Stimulated activated CD4-positive, alpha-beta T cell treated with anti-CD3 and anti-CD28 coated beads, TNF-alpha, amount 100 ng/mL, for 48 hours (primary cell): ENCODE results near the gene RAPGEF1.
"Not testable (repeated sequence)": the region's sequence is repeated elsewhere in the genome, so short reads cannot be mapped to it uniquely, and the experiment has no call there.

Experiments used
- DNase-seq, 3 donors: peaks; one replicate each; pipeline ENCODE4 v3.0.0-alpha.2; 2020; ENCODE audit warnings: low read depth in 3 of 3

Gene RAPGEF1

DNA sequence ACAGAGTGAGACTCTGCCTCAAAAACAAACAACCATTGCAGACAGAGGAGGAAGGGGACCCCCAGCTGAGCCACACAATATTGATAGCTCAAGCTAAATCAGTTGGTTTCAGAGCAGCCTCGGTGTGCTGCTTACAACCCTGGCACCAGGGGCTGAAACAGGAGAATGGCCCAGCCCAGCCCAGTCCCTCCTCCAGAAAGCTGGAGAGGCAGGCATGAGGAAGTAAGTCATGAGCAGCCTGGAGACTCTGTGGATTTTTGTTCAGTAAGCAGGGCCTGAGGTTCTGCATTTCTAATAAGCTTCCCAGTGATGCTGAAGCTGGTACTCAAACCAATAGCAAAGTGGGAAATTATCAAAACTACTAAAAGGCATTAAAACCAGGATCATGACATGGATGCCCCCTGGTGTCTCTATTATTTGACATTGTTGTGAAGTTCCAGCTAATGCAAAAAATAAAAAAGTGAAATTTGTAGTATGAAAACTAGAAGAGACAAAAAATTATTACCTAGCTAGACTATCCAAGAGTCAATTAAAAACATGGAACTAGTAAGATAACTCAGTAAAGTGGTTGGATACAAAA lies 180.4 kb downstream of the RAPGEF1 start:
- no peak for DNase-seq

DNA sequence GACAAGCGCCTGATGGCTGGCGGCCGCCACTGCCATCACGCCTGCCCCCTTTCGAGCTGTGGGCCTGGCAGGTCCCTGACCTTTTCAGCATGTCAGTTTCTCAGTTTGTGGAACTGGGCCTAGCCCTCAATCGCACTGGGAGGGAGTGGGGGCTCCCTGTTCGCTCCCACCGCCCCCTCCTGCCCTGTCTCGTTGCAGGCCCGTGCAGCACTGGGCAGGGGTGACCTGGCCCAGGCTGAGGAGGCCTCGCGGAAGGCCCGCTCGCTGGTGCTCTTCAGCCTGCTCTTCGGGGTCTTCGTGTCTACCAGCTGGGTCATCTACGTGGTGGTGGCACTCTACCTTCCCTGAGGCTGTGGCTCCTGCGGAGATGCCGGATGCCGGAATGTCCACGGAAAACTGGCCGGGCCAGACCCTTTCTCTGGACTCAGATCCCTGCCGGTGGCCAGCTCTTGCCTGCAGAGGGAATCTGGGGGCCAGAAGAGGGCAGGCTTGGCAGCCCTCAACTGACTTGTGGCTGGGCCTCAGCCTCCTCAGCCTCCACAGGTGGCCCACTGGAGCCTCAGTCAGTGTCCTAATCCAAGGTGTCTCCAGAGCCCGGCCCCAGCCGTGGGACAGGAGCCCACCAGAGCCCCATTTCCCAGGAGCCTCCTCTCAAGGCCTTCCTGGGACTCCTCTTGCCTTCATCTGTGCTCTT lies 181.9 kb downstream of the RAPGEF1 start:
- no peak for DNase-seq

DNA sequence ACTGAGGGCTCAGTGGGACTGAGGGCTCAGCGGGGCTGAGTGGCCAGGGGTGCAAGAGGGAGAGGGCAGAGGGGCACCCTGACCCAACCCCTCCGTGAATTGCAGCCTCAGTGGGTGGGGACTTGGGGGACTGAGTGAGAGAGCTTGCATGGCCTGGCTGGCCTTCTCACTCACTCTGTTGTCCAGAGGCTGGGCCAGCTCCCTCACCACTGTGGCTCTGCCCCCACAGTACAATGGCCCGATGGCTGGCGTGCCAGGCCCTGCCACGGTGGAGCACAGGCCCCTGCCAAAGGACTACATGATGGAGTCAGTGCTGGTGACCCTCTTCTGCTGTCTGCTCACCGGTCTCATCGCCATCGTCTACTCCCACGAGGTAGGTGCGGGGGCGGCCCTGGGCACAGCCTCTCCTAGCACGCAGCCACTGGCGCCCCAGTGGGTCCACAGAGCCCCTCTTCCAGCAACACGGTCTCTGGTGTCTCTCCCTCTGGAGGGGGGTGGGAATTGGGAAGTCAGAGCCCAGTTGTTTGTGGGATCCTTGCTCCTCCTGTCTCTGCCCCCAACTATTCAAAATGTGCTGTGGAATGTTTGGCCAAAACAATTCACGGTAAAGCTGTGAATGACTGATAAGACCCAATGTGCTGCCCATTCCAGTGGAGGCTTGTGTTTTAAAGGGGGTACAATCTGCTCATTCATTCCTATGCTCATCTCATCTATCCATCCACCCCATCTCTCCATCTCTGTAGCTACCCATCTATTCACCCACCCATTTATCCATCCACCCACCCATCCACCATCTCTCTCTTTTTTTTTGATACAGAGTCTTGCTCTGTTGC lies 183.8 kb downstream of the RAPGEF1 start:
- no peak for DNase-seq

DNA sequence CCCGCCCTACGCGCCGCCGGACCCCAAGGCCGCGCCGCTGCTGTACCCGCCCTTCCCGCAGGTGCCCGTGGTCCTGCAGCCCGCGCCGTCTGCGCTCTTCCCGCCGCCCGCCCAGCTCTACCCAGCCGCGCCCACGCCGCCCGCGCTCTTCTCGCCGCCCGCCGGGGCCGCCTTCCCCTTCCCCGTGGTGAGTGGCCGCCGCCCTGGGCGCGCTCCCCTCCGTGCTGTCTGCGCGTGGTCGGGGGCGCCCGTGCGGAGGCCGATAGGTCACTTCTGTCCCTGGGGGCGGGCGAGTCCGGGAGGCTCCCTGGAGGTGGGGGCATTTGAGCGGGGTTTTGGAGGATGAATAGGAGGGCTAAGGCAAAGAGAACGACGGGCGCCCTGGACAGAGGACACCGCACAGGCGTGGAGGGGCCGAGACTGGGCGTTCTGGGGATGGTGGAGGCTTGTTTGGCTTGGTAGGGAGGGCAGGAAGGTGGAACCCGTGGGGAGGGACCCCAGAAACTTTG lies 185.0 kb downstream of the RAPGEF1 start:
- DNase-seq, result no peak

DNA sequence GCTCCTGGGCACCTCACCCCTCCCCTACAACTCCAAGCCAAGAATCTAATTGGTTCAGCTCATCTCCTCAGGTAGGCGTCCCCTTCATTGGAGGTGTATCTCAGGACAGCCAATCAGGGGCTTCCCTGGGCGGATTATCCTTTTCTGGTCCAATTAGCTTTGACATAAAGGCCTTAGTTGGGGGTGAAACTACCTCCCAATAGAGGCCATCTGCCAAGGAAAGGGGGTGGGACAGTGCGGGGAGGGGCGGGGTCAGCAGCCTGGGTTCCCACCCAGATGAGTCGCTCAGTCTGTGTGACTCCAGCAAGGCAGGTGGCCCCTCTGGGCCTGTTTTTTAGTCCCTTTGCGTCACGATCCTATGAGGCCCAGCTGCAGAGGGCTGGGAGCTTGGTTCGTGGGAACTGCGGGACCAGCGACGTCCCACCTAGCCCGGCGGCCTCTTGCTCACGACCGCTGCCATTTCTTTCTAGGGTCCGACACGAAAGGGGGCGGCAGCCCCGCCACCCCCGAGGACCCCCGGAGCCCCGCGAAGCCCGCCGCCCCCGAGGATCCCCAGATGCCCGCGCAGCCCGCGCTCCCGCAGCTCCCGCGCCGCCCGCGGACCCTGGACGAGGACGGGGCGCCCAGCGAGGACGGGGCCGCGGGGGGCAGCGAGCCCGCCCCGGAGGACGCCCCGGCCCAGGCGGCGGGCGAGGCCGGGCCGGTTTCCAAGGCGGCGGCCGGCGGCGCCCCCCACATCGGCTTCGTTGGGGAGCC lies 185.6 kb downstream of the RAPGEF1 start:
- no peak for DNase-seq

DNA sequence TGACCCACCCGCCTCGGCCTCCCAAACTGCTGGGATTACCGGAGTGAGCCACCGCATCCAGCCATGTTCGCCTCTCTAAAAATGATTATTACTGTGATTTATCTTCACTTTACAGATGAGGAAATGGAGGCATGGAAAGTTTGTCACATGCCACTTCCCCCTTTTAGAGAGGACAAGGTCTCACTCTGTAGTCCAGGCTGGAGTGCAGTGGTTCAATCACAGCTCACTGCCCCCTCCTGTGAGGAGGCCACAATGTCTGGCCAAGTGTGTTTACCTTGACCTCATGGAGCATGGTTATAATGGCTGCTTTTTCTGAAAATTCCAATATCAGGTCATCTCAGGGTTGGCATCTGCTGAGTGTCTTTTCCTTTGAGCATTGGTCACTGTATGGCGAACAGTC lies 187.8 kb downstream of the RAPGEF1 start:
- no peak for DNase-seq

DNA sequence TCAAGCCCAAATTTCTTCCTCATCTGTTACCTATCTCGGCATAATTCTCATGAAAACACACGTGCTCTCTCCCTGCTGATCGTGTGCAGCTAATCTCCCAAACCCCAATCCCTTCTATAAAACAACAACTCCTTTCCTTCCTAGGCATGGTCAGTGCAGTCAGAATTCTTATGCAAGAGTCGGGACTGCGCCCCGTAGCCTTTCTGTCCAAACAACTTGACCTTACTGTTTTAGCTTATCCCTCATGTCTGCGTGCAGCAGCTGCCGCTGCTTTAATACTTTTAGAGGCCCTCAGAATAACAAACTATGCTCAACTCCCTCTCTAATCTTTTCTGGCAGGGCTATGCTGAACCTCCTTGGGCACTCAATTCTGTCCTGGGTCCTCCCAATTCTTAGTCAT lies 189.4 kb downstream of the RAPGEF1 start:
- not testable (repeated sequence) for DNase-seq

DNA sequence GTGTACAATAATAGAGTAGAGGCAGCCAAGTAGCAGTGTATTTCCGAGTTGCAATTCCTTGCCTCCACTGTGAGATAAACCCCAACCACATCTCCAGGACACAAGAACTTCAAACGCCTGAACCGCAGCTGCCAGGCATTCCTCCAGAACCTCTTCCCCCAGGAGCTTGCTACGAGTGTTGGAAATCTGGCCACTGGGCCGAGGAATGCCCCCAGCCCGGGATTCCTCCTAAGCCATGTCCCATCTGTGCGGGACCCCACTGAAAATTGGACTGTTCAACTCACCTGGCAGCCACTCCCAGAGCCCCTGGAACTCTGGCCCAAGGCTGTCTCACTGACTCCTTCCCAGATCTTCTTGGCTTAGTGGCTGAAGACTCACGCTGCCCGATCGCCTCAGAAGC lies 190.7 kb downstream of the RAPGEF1 start:
- DNase-seq, result not testable (repeated sequence)

DNA sequence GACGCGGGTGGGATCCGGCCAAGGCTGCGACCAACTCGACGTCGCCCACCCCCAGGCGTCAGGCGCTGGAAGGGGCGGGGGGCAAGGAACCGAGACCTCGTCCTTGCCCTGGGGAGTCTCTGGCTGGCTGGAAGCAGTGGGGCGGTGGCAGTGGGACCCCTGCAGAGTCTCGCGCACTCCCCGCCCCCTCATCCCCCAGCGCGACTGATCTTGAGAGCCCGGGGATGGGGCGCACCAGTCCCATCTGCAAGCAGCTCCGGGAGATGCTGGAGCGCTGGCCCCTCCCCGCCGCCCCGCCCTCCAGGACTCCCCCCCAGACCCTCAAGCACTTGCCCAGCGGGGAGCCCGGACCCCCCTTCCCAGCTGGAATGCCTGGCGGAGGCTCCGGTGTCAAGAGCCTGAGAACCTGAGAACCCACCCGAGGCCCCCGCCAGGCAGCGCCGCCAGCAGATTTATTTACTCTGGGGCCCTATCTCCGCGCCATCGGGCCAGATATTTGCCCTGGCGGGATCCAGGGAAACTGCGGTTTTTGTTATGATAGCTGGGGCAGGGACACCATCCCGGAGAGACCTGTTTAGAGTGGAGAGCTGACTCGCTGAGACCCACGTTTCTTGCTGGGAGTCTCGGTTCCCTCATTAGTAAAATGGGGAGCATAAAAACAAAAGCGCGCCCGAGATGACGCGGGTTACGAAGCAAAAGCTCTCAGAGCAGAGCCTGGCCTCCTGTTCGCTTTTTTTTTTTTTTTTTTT lies 193.4 kb downstream of the RAPGEF1 start:
- no peak for DNase-seq

DNA sequence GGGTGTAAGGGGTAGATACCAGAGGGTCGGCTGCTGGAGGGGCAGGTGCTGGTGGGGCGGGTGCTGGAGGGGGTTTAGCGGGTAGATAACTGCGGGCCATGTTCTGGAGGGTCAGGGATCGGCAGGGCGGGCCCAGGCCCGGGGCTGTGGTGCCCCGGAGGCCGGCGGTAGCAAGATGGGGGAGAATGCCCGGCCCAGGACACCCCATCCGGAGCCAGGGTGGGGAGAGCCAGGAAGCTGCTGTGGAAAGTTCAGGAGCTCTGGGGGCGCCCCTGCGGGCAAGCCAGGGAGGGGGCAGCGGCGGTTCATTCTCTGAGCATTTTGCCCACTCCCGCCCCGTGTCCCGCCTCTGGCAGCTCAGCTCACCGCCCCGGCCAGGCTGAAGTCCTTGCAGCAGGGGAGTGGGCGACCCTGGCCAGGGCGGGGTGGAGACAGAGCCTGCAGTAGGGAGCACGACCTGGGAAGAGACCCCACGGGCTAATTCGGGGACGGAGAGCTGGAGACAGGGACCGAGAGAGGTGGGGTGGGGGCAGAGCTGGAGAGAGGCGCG lies 194.0 kb downstream of the RAPGEF1 start:
- DNase-seq, result no peak

DNA sequence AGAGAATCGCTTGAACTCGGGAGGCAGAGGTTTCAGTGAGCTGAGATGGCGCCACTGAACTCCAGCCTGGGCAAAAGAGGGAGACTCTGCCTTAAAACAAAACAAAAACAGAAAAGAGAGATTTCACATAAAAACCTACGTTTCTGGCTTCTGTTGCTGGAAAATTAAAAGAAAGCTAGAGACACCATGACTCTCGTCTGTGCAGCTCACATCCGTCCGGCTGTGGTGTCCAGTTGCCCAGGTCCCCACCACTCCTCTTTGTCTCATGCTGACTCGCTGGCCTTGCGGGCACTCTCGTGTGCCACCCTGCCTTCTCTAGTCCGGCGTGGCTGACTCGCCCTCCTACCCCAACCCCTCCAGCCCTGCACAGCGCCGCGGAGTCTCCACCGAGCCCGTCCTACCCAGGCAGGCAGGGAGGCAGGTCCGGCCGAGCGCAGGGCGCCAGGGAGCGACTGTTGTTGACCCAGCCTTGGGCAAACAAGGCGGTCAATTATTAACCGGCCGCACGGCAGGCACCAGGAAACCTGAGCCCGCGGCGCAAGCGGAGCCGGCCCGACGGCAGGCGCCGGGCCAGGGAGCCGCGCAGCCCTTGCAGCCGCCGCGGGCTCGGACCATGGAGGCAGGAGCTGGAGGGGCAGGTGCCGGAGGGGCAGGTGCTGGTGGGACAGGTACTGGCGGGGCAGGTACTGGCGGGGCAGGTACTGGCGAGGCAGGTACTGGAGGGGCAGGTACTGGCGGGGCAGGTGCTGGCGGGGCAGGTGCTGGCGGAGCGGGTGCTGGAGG lies 194.7 kb downstream of the RAPGEF1 start, which contains the start of gene PRRT1B:
Gene PRRT1B (plus strand): TSS at position 521 of the 783 bp plus-strand sequence. CDS start 93 bp downstream, at position 614.
- no peak for DNase-seq

DNA sequence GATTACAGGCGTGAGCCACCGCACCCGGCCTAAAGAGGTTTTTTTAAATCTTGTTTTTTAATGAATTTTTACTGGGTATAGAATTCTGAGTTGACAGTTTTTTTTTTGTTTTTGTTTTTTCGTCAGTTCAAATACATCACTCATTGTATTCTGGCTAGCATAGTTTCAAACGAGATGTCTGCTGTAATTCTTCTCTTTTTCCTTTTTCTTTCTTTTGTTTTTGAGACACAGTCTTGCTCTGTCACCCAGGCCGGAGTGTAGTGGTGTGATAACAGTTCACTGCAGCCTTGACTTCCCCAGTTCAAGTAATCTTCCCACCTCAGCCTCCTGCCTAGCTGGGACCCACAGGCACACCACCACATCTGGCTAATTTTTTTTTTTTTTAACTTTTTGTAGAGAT lies 196.7 kb downstream of the RAPGEF1 start:
- no peak for DNase-seq

DNA sequence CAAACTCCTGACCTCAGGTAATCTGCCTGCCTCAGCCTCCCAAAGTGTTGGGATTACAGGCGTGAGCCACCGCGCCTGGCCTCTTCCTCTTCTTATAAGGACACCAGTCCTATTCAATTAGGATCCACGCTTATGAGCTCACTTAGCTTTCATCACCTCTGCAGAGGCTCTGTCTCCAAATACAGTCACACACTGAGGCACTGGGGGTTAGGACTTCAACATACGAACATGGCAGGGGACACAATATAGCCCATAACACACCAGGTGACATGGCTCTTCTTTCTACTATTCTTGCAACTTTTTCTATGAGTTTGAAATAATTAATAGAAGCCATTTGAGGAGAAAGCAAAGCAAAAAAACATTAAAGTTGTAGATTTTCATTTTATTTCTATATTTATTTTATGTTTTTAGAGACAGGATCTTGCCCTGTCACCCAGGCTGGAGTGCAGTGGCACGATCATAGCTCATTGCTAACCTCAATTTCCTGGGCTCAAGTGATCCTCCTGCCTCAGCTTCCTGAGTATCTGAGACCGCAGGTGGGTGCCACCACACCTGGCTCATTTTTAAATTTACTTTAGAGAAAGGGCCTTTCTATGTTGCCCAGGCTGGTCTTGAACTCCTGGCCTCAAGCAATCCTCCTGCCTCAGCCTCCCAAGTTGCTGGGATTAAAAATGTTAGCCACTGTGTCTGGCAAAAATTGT lies 200.5 kb downstream of the RAPGEF1 start:
- DNase-seq, result no peak

DNA sequence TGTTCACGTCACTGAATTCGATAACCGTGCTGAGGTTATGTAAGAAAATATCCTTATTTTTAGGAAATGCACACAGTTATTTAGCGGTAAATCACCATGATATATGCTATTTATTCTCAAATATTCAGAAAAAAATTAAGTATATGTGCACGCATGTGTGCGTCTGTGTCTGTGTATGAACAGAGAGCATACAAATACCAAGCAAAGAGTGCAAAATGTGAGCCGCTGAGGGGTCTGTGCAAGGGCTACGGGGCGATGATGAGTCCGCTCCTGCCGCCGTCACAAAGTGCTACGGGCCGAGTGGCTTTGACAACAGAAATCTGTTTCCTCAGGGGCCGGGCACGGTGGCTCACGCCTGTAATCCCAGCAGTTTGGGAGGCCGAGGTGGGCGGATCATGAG lies 201.9 kb downstream of the RAPGEF1 start:
- no peak for DNase-seq

DNA sequence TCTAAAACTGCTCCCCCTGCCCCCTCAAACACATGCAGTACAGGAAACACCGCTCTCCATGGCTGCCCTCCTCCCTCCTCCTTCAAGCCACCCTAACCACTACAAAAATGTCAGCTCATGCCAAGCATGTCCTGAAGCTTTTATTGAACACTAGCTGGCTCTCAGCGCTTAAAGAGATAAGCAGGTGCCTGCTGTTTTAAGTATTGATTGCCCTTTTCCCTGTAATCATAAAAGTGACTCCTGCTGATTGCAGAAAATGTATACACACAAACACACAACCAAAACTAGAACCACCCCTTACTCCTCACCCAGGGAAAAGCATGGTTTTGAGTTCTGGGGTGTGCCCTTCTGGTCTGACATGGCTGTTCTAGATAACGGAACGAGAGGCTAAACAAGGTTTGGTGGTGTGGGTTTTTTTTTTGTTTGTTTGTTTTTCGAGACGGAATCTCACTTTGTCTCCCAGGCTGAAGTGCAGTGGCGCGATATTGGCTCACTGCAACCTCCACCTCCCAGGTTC lies 205.1 kb downstream of the RAPGEF1 start:
- DNase-seq, result no peak

DNA sequence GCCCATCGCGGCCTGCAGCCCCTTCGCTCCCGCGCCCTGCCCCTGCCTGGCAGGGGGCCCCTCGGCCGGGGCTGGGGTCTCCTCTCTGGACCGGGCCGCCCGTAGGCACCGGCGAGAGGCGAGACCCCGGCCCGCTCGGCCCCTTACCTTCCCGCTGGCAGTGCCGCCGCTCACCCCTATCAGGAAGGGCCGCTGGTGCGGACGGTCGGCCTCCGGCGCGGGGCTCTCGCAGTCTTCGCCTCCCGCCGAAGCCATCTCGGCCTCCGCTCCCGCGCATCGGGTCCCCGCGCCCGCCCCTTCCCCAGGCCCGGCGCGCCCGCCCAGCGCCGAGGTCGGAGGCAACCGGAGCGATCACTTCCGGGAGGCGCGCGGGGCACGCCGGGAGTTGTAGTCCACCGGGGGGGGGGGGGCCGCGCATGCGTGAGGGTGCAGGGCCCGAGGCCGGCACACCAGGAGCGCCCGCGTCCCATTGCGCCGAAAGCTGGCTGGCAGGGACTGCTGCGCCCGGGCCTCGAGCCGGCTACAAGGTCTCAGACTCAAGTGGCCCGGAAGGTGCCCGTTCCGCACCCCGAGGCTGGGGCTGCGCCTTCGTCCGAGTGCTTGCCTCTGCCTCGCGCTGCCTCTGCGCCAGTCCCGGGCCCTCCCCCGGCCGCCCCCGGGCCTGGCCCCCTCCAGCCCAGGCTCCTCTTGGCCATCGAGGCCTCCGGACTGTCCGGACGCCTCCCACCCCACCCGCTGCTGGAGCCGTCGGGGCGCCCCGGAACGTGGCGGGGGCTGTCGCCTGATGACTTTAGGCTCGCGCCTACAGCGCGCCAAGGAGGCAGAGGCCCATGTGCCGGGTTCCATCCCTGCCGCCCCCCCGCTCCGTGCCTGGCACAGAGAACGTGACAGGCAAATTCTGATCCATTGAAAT lies 208.7 kb downstream of the RAPGEF1 start, which contains the start of gene UCK1:
Gene UCK1 (minus strand): TSS at position 344 of the 913 bp plus-strand sequence. CDS start 89 bp downstream, at position 255.
- peak; percentile 52 to 66 (median 62) for DNase-seq

DNA sequence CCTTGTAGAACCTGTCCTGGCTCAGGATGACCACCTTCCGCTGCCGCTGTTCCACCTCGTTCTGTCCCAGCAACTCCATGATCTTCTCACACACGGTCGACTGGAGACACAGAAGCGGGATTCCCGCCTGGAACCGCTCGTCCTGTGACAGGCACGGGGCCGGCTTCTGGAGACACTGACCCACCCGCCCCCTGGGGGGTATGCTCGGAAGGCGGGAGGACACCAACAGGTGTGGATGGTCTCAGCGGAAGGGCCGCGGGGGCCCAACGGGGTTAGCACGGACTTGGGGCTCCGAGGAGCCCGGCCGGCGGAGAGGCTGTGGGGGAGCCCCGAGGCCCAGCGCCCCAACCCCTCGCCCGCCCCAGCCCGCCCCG lies 209.3 kb downstream of the RAPGEF1 start:
- no peak for DNase-seq
